Measurements from ENCODE around the gene MTERF2.

MTERF2 gene

DNA sequence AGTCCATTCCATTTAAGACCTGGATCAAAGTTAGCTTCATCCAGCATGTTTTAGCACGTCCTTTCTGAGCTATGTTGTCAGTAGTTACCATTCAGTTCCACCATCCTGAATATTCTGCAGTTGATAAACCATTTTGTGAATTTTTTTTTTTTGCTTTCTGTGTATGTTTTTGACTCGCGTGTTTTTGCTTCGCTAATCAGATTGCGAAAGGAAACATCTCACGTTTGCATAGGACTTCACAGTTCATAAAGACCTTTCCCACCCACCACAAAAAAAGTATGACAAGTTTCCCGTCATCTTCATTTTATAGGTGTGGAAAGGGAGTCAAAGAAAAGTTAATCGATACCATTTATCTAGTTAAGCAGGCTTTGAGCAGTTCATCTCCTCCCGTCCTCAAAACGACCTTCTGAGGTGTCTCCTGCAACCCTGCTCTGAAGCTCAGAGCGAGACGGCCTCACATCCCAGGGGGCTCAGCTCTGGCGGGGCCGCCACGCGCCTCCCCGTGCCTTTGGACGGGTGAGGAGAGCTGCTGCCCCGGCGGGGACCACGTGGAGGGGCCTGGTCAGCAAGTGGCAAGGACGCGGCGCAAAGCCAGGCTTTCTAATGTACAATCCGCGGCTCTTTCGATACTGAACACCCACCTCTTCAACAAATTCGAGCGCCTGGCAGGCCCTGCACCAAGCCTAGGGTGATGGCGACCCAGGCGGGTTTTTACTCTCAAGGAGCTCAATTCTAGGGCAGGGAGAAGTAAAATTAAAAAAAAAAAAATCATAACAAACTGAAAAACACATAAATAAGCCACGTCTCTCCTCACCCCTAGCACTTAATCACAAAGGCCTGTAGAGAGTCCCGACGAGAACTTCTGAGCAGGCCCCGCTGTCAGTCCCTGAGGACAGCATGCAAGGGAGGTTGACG, 32.2 kb downstream of the MTERF2 start:
- DNase-seq (ENCODE audit: low read depth in 2 of 2), result no peak

DNA sequence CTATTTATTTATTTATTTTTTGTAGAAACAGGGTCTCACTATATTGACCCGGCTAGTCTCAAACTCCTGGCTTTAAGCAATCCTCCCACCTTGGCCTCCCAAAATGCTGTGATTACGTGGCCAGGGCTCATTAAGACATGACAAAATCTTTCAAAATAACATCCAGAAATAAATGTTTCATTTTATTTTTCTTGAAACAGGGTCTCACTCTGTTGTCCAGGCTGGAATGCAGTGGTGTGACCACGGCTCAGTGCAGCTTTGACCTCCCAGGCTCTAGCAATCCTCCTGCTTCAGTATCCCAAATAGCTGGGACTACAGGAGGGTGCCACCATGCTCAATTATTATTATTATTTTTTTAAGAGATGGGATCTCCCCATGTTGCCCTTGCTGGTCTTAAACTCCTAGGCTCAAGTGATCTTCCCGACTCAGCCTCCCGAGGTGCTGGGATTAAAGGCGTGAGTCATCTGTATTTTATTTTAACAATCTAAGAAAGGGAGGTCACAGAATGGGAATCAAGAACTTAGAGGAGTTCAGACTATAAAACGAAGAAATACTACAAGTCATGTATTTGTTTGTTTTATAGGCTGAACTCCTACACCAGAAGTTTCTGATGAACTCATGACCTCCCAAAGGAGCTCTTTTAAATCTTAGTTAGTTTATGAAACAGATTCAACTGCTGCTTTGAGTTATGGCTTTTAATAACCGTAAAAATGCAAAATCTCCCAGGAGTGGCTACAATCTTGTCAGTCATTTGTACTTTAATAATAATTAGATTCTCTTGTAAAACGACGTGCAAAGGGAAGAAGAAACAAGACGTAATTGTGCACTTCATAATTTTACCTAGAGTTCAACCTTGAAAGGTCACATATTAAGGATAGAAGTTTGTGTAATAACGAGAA, 33.3 kb downstream of the MTERF2 start:
- DNase-seq (ENCODE audit: low read depth in 2 of 2), result no peak

DNA sequence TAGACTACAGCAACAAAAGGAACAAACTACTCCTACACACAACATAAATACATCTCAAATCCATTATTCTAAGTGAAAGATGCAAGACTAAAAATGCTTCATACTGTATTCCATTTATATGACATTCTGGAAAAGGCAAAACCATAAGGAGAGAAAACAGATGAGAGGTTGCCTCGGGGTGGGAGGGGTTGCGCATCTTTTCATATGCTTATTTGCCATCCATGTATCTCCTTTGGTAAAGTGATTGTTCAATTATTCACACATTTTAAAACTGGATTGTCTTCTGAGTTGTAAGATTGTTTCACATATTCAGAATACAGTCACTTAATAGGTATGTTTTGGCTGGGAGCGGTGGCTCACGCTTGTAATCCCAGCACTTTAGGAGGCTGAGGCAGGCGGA, 36.4 kb downstream of the MTERF2 start:
- DNase-seq (ENCODE audit: low read depth in 2 of 2), result no peak

DNA sequence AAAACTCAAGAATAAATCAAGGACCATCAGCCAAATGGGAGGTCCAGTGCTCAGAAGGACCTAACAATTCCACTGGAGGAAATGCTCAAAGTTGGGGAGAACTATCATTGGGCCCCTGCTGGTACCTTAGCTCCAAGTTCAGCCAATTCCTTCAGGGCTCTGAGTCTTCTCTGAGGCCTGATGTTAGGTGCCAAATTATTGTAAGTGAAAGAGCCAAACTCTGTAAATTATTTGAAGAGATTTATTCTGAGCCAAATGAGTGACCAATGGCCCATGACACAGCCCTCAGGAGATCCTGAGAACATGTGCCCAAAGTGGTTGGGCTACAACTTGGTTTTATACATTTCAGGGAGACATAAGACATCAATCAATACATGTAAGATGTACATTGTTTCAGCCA, 39.5 kb downstream of the MTERF2 start:
- DNase-seq (ENCODE audit: low read depth in 2 of 2), result no peak

DNA sequence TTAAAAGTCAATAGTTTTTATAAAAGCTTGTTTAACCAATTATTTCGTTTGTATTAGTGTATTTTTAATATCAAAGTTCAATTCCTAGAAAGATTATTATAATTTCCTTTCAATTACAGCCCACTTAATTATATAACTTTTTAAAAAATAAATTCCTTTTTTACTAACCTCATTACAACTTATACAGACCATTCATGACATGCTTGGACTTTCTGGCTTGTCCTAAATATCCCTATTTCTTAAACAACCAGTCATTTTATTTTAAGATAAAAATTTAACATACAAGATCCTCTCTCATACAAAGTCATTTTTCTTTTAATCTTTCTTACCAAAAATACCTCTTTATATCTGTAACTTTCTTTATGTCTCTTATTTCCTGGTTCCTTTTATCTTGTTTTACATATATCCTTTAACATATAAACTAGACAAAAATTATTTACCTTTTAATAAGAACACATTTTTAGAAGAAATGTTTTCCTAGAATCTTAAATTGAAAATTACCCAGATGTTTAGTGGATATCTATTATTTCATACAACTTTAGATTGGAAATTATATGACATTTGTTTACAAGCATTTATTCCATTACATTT, 41.6 kb downstream of the MTERF2 start:
- no peak for DNase-seq (ENCODE audit: low read depth in 2 of 2)

DNA sequence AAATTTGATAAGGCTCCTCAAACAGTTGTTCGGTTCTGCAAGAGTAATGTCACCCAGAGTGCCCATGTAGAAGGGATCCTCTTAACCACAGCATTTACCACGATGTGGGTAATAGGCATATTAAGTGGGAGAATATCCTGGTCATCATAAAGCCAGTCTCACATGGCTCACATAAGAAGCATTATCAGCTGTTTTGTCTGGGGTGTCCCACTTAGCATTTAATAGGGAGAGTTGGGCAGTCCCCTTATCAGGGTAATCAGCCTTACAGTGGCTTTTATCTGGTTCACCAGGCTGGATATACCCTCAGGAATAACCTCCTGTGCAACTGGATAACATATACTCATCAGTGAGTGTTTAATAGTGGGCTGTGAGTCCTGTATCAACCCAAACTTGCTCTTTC, 44.2 kb downstream of the MTERF2 start:
- no peak for DNase-seq (ENCODE audit: low read depth in 2 of 2)

DNA sequence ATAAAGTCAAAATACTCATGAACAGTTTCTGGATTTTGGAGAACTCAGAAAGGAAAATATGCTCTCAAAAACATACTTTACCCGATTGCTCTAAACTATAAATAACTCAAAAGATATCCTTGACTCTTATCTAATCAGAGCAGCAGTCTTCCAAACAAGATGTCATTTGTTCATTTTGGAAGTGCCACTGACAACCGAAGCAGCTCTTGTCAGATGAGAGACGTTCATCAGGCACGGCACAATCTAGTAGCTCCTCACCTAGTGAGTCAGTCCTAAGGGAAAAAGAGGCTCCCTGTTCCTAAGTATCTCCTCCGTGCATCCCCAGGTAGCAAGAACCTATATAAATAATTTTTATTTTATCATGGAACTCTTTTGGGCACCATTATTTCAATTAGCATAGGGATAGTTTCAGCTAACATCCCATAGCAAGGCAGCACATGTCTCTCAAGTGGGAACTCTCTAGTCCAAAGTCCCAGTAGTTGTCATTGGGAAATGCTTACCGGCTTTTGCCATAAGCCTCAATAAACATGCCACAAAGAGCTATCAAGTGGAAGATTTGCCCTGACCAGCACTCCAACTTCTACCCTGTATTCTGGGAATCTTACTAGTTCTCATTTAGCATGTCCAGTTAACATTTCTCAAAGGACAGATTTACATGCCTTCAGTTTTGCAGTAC, 45.3 kb downstream of the MTERF2 start:
- DNase-seq (ENCODE audit: low read depth in 2 of 2), result no peak

DNA sequence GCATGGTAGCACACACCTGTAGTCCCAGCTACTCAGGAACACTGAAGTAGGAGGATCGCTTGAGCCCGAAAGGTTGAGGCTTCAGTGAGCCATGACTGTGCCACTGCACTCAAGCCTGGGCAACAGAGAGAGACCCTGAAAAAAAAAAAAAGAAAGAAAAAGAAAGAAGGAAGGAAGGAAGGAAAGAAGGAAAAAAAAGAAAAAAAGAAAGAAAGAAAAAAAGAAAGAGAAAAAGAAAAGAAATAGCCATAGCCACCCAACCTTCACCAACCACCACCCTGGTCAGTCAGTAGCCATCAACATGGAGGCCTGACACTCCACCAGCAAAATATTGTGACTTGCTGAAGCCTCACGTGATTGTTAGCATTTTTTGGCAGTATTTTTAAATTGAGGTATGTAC, 52.7 kb downstream of the MTERF2 start:
- DNase-seq (ENCODE audit: low read depth in 2 of 2), result no peak

Data from fibroblast of skin of left quadriceps (primary cell).